Chondrocyte (in vitro differentiated cells): ENCODE measurements around the gene BCL2L1. TPM values are rescaled to one million over a fixed set of nuclear protein-coding genes. Genes with fewer than 3 reads are reported as not detected.

Experiments
- DNase-seq: peaks from one replicate; pipeline ENCODE4 v3.0.0; 2021; ENCODE audit warnings: mixed read lengths, low spot score
- H3K27ac Mint-ChIP-seq: one replicate; pipeline ENCODE4 v1.8.0; 2021; ENCODE audit warnings: mild to moderate bottlenecking, moderate library complexity, mixed read lengths; ENCODE audit not compliant: unreplicated experiment
- H3K27me3 Mint-ChIP-seq: 2 replicates; pipeline ENCODE4 v1.8.0; 2021; ENCODE audit warnings: low read depth, mixed read lengths
- H3K36me3 Mint-ChIP-seq: 2 replicates; pipeline ENCODE4 v1.8.0; 2021; ENCODE audit warnings: low read depth, mixed read lengths
- H3K4me1 Mint-ChIP-seq: 2 replicates; pipeline ENCODE4 v1.8.0; 2021; ENCODE audit warnings: low read depth, mild to moderate bottlenecking, mixed read lengths
- H3K4me3 Mint-ChIP-seq: one replicate; pipeline ENCODE4 v1.8.0; 2021; ENCODE audit warnings: mild to moderate bottlenecking, moderate library complexity, mixed read lengths; ENCODE audit not compliant: unreplicated experiment
- H3K9me3 Mint-ChIP-seq: 2 replicates; pipeline ENCODE4 v1.8.0; 2021; ENCODE audit warnings: low read depth, mixed read lengths
- total RNA-seq: library from RNA; stranded (reverse); gene quantifications from 3 replicates; pipeline ENCODE4 v1.2.1, GENCODE V29; 2021
- TF ChIP-seq, protein P1 (sequence below): fragments of 200-600 bp; sonication (generic); IDR thresholded peaks from 2 replicates; pipeline ENCODE4 v1.5.0; 2021; ENCODE audit warnings: antibody characterized with exemption, mild to moderate bottlenecking, moderate library complexity

Gene BCL2L1
- total RNA-seq, 1 donor from 2014 or later = 90.7 TPM

DNA sequence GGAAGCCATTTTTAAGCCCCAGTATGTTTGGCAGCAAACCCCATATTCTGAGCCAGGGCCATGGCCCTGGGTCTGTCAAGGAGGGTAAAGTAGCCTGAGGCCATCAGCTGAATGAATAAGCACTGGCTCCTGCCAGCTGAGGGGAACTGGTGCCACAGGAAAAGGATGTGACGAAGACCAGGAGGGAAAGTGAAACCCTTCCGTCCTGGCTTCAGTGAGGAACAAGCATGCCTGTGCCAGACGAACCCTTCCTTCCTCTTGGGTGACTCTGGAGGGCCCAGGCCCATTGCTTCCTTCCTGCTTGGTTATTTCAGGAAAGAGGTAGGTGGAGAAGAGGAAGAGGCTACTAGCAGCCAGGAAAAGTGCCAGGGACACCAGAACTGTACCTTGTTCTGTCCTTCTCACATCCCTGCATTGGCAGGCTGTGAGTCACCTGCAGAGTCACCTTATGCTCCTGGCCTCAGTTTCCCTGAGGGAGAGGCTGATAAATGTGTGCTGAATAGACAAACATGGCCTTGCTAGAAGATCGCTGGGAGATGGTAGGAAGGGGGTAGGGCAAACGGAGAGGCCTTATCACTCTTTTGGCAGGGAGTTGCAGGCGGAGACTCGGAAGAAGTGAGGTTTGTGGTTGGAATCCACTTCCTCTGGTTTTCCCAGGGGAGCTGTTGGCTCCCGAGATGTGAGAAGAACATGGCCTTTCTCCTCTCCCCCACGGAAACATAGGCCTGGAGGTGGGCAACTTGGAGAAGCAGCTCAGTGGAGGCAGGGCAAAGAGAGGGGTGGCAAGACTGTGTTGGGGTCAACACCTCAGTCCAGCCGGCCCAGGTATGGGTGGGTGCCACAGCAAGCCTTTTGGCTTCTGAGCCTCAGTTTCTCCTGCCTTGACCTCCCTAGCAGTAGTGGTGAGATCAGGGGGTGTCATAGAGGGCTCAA lies 47.5 kb downstream of the BCL2L1 start:
- H3K27ac Mint-ChIP-seq = peak overlapping the region; percentile 87
- TF ChIP-seq, protein P1, sequence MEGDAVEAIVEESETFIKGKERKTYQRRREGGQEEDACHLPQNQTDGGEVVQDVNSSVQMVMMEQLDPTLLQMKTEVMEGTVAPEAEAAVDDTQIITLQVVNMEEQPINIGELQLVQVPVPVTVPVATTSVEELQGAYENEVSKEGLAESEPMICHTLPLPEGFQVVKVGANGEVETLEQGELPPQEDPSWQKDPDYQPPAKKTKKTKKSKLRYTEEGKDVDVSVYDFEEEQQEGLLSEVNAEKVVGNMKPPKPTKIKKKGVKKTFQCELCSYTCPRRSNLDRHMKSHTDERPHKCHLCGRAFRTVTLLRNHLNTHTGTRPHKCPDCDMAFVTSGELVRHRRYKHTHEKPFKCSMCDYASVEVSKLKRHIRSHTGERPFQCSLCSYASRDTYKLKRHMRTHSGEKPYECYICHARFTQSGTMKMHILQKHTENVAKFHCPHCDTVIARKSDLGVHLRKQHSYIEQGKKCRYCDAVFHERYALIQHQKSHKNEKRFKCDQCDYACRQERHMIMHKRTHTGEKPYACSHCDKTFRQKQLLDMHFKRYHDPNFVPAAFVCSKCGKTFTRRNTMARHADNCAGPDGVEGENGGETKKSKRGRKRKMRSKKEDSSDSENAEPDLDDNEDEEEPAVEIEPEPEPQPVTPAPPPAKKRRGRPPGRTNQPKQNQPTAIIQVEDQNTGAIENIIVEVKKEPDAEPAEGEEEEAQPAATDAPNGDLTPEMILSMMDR = no peak
- H3K4me3 Mint-ChIP-seq = peak overlapping the region; percentile 21
- no peaks in the 10 kb centered on the region for H3K9me3 Mint-ChIP-seq
- H3K4me1 Mint-ChIP-seq = peaks cover 58% of the 10 kb centered on the region
- H3K36me3 Mint-ChIP-seq = peaks cover 26% of the 10 kb centered on the region
- DNase-seq = no peak
- H3K27me3 Mint-ChIP-seq = no peaks in the 10 kb centered on the region

- no peak for DNase-seq
- peaks cover 32% of the 10 kb centered on the region for H3K36me3 Mint-ChIP-seq
- no peak overlapping the region for H3K4me3 Mint-ChIP-seq
- H3K9me3 Mint-ChIP-seq = no peaks in the 10 kb centered on the region
- H3K27me3 Mint-ChIP-seq = no peaks in the 10 kb centered on the region
- H3K4me1 Mint-ChIP-seq = peaks cover 61% of the 10 kb centered on the region
- H3K27ac Mint-ChIP-seq = no peak overlapping the region
- TF ChIP-seq, protein P1 = no peak
These were observed 48.7 kb downstream of the BCL2L1 start for GRCh38 chr20:31673943-31674463.

- no peaks in the 10 kb centered on the region for H3K9me3 Mint-ChIP-seq
- H3K27ac Mint-ChIP-seq = no peak overlapping the region
- no peaks in the 10 kb centered on the region for H3K27me3 Mint-ChIP-seq
- DNase-seq = no peak
- TF ChIP-seq, protein P1 = no peak
- H3K36me3 Mint-ChIP-seq = peaks cover 28% of the 10 kb centered on the region
- peaks cover 55% of the 10 kb centered on the region for H3K4me1 Mint-ChIP-seq
- H3K4me3 Mint-ChIP-seq = no peak overlapping the region
These were observed 49.2 kb downstream of the BCL2L1 start for GRCh38 chr20:31673435-31673834.

- Mint-ChIP-seq H3K9me3 (no peaks in the 10 kb centered on the region), H3K4me1 (peaks cover 46% of the 10 kb centered on the region), H3K4me3 (no peak overlapping the region), H3K27ac (peak overlapping the region; percentile 54), H3K36me3 (peaks cover 21% of the 10 kb centered on the region), H3K27me3 (no peaks in the 10 kb centered on the region)
- DNase-seq = no peak
- TF ChIP-seq, protein P1 = no peak
These were observed 51.3 kb downstream of the BCL2L1 start for GRCh38 chr20:31671324-31671723.

DNA sequence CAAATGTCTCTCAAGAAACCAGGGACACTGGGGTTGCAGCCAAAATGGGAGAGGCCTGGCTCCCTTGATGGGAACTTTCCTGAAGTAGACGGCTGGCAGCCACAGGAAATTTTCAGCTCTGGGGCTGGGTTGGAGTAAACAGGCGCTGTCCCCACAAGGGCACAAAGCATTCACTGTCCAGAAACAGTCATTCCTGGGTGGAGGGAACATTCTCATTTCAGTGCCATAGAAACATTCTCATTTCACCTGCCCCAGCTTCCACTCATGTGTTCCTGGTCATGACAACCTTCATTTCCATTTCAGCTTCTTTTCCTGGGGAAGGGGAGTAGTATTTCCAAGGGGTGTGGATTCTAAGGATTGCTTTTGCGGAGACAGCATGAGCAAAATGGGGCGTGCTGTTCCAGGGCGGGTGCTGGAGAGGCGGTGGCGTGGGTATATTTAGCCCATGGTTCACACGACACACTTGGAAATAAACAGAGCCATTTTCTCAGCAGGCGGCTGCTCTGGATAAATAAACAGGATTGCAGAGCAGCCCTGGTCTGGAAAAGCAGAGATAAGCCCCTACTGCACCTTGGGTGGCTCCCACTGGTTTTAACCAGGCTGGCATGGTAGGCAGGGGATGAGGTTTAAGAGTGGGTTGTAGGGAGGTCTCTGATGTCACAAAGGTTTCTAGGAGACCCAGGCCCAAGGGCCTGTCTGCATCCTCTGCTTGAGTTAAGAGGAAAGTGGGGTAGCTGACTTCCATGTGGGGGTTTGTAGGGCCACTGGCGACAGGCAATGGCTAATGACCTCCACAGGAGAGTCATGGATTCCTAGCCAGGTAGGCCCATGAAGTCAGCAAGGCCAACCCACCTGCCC lies 52.1 kb downstream of the BCL2L1 start:
- H3K36me3 Mint-ChIP-seq = peaks cover 26% of the 10 kb centered on the region
- H3K4me3 Mint-ChIP-seq = no peak overlapping the region
- H3K9me3 Mint-ChIP-seq = no peaks in the 10 kb centered on the region
- DNase-seq = no peak
- no peaks in the 10 kb centered on the region for H3K27me3 Mint-ChIP-seq
- H3K4me1 Mint-ChIP-seq = peaks cover 38% of the 10 kb centered on the region
- TF ChIP-seq, protein P1 = no peak
- H3K27ac Mint-ChIP-seq = peak overlapping the region; percentile 83
